ENCODE results near the gene KSR1. TPM values are rescaled to one million over a fixed set of nuclear protein-coding genes. Genes with fewer than 3 reads are reported as not detected.

The KSR1 gene
- total and polyA plus RNA-seq, 9 of the 15 experiments (the other 6 are each of a cell fraction or from before 2014, with no cell fraction given), result 1.4 to 51.7 (median 18.4) TPM

- TF ChIP-seq USF2 (CRISPR knock-in tag; IDR thresholded peaks at IDR 0.05), result no peak
- peak; percentile 46 for TF ChIP-seq CREB1 (IDR thresholded peaks at IDR 0.05)
- no peak for TF ChIP-seq CREB1 (CRISPR knock-in tag; IDR thresholded peaks at IDR 0.05)
- no peak for TF ChIP-seq SIX5 (IDR thresholded peaks at IDR 0.05; ENCODE audit: borderline replicate concordance in 1 of 2, insufficient read depth in 1 of 2, low read depth in 1 of 2, low read length in 2 of 2)
- TF ChIP-seq CREB3 (tag; conservative IDR thresholded peaks at IDR 0.05; ENCODE audit: low read depth), result no peak
- no peak for TF ChIP-seq HDAC6 (IDR thresholded peaks at IDR 0.05; ENCODE audit: low read depth, low read length)
- TF ChIP-seq ELF2 (CRISPR knock-in tag; IDR thresholded peaks at IDR 0.05), result 0 out of 2 replicates have a peak, but pooled peaks have one; percentile 66
- TF ChIP-seq CBX2 (IDR thresholded peaks at IDR 0.05; ENCODE audit: insufficient read depth, low read length, poor library complexity, severe bottlenecking), result no peak
- TF ChIP-seq MIER1 (IDR thresholded peaks at IDR 0.05; ENCODE audit: low read depth), result no peak
- 0 out of 2 replicates have a peak, but pooled peaks have one; percentile 33 for TF ChIP-seq ZNF695 (CRISPR knock-in tag; IDR thresholded peaks at IDR 0.05)
- no peak for TF ChIP-seq PTTG1 (tag; IDR thresholded peaks at IDR 0.05; ENCODE audit: low read depth)
- TF ChIP-seq RBM14 (IDR thresholded peaks at IDR 0.05; ENCODE audit: borderline replicate concordance, insufficient read depth, low read depth, low read length), result no peak
- no peak for TF ChIP-seq PYGO2 (tag; IDR thresholded peaks at IDR 0.05)
- TF ChIP-seq ELK3 (CRISPR knock-in tag; IDR thresholded peaks at IDR 0.05), result no peak
- peak in 1 of 2 experiments; percentile 84; a peak in 2 of 4 replicates for TF ChIP-seq ZMIZ1 (IDR thresholded peaks at IDR 0.05; ENCODE audit: low read depth in 2 of 2, low read length in 2 of 2)
- TF ChIP-seq SNRNP70 (optimal IDR thresholded peaks at IDR 0.05; ENCODE audit: low read depth, low read length), result no peak
- no peak for TF ChIP-seq MXD1 (CRISPR knock-in tag; IDR thresholded peaks at IDR 0.05; ENCODE audit: borderline replicate concordance, poor library complexity, severe bottlenecking)
- TF ChIP-seq SMARCA5 (IDR thresholded peaks at IDR 0.05), result 0 out of 2 replicates have a peak, but pooled peaks have one; percentile 38
- TF ChIP-seq BRF1 (IDR thresholded peaks at IDR 0.05; ENCODE audit: borderline replicate concordance, extremely low read depth, insufficient read length), result no peak
Observed at GRCh38 chr17:27602721-27603420, 146.6 kb downstream of the KSR1 start (continued).
